GM21576 (cell line): ENCODE data around the gene XAGE1A.
"Not testable (repeated sequence)": the region's sequence is repeated elsewhere in the genome, so short reads cannot be mapped to it uniquely, and the experiment has no call there.

Experiments used
- ATAC-seq: cut with Tn5 transposase; IDR thresholded peaks from one replicate; pipeline ENCODE4 v1.9.1; 2021; ENCODE audit warnings: mild to moderate bottlenecking, moderate library complexity; ENCODE audit not compliant: unreplicated experiment

Gene XAGE1A

DNA sequence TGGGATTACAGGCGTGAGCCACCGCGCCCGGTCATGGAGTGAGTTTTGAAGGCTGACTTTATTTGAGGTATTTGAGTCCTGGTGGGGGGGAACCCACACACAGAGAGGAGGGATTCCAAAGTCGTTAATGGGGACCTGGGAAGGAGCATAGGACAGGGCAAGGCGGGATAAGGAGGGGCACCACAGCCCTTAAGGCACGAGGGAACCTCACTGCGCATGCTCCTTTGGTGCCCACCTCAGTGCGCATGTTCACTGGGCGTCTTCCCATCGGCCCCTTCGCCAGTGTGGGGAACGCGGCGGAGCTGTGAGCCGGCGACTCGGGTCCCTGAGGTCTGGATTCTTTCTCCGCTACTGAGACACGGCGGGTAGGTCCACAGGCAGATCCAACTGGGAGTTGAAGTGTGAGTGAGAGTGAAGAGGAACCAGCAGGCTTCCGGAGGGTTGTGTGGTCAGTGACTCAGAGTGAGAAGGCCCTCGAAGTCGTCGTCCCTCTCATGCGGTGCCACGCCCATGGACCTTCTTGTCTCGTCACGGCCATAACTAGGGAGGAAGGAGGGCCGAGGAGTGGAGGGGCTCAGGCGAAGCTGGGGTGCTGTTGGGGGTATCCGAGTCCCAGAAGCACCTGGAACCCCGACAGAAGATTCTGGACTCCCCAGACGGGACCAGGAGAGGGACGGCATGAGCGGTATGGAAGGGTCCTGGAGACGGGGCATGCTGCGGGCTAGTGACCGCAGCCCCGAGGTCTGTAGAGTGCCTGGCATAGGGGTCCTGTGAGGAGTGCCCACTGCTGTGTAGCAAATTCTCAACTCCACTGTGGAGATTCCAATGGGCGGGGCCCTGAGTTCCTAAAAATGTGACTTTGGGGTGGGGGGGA lies at the start of gene XAGE1A:
Gene XAGE1A (plus strand): TSS at position 264 of the 874 bp plus-strand sequence. CDS start 1,554 bp downstream, outside the sequence.
- ATAC-seq: not testable (repeated sequence)

DNA sequence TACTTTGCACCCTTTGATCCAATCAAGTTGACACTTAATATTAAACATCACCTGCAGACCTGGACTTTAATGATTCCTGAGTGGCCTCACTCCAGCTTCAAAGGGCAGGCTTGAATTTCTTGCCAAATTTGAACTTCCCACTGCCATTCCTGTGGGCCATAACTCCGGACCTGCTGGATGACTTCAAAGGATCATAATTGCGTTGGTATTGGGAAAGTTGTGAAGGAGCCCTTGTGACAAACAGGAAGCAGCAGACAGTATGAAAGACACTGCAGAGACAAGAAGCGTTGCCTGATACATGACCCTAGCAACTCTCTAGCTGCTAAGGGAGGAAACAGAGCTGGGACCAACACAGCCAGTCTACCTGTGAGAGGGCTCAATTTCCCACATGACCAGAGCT lies 43.6 kb upstream of the XAGE1A start:
- not testable (repeated sequence) for ATAC-seq

GRCh38 chrX:52471301-52471700 lies 24.3 kb upstream of the XAGE1A start:
- ATAC-seq: not testable (repeated sequence)

DNA sequence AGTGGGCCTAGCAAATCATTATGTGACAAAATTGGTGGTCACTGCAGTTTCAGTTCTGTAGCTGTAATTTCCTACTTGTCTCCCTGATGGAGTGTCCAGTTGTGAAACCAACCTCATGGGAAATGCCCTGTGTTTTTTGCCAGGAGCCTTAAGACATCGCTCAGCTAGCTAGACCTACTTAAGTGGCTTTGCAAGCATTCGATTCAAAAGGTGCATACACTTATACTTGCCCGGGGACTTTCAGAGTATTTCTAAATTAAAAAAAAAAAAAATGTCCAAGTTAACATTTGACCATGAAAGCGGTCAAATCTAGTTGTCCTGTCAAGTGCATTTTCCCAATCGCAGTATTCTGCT lies 788 bp downstream of the XAGE1A start:
- not testable (repeated sequence) for ATAC-seq

DNA sequence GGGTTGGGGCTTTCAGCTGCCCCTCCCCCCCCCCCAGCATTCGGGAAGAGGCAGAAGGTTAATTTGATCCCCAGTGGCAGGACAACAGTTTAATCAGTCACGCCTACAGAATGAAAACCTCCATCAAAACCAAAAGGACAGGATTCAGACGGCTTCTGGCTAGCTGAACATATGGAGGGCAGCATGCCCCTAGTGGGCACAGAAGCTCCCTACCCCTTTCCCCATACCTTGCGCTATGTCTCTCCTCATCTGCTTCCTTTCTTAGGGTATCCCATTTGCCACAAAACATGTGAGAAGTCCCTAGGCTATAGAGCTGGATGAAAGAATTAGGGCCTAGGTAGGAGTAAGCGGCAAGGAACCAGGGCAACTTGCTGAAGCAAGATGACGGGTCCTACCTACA lies 5.8 kb downstream of the XAGE1A start:
- not testable (repeated sequence) for ATAC-seq

DNA sequence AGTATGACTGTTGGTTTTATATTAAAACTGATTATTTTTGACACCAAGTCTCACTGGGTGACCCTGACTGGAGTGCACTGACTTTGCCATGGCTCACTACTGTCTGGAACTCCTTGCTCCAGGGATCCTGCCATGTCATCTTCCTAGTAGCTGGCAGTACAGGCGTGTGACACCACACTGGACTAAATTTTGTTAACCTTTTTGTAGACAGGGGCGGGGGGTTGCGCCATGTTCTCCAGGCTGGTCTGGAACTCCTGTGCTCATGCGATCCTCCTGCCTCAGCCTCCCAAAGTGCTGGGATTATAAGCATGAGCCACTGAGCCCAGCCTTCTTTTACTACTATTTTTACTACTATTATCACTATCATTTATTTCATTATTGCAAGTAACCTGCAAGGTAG lies 8.9 kb downstream of the XAGE1A start:
- no peak for ATAC-seq

GRCh38 chrX:52507331-52507730 lies 11.7 kb downstream of the XAGE1A start:
- no peak for ATAC-seq

- no peak for ATAC-seq
Measured at GRCh38 chrX:52509916-52510315, 14.3 kb downstream of the XAGE1A start.

DNA sequence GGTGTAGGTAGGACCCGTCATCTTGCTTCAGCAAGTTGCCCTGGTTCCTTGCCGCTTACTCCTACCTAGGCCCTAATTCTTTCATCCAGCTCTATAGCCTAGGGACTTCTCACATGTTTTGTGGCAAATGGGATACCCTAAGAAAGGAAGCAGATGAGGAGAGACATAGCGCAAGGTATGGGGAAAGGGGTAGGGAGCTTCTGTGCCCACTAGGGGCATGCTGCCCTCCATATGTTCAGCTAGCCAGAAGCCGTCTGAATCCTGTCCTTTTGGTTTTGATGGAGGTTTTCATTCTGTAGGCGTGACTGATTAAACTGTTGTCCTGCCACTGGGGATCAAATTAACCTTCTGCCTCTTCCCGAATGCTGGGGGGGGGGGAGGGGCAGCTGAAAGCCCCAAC lies 15.5 kb downstream of the XAGE1A start:
- ATAC-seq: not testable (repeated sequence)

GRCh38 chrX:52516110-52516986 lies 20.7 kb downstream of the XAGE1A start:
- not testable (repeated sequence) for ATAC-seq

- not testable (repeated sequence) for ATAC-seq
Measured at GRCh38 chrX:52516987-52517325, 21.3 kb downstream of the XAGE1A start, which contains the start of gene XAGE1B. XAGE1B (minus strand) TSS chrX:52517063; CDS start chrX:52515527, 1,536 bp downstream.

- ATAC-seq: not testable (repeated sequence)
Measured at GRCh38 chrX:52541051-52541450, 45.4 kb downstream of the XAGE1A start.

- ATAC-seq: no peak
Measured at GRCh38 chrX:52542311-52542710, 46.7 kb downstream of the XAGE1A start.

GRCh38 chrX:52544147-52544840 lies 48.7 kb downstream of the XAGE1A start:
- ATAC-seq: no peak

GRCh38 chrX:52548769-52549168 lies 53.2 kb downstream of the XAGE1A start:
- not testable (repeated sequence) for ATAC-seq
